HG02852 (cell line): ENCODE measurements around the gene TRIAP1.
A peak's percentile ranks its signal among the peaks of the same experiment; 100 is the strongest.
"Not testable (repeated sequence)": the region's sequence is repeated elsewhere in the genome, so short reads cannot be mapped to it uniquely, and the experiment has no call there.

Experiments used
- ATAC-seq: cut with Tn5 transposase; IDR thresholded peaks from one replicate; pipeline ENCODE4 v1.9.1; 2021; ENCODE audit warnings: mild to moderate bottlenecking, moderate library complexity; ENCODE audit not compliant: unreplicated experiment

TRIAP1 gene

GRCh38 chr12:120445911-120446843 is at the start of gene TRIAP1, which contains the start of gene GATC:
Gene TRIAP1, minus strand, starts transcription at chr12:120446384. Its CDS starts 12 bp downstream, at chr12:120446372.
Gene GATC, plus strand, starts transcription at chr12:120446444. Its CDS starts 37 bp downstream, at chr12:120446481.
- ATAC-seq: peak; percentile 87

GRCh38 chr12:120495186-120495730 is 49.1 kb upstream of the TRIAP1 start:
- peak; percentile 12 for ATAC-seq

GRCh38 chr12:120490833-120491512 is 44.8 kb upstream of the TRIAP1 start:
- no peak for ATAC-seq

- no peak for ATAC-seq
Measured at GRCh38 chr12:120490325-120490724, 44.1 kb upstream of the TRIAP1 start.

- no peak for ATAC-seq
Measured at GRCh38 chr12:120489018-120489417, 42.8 kb upstream of the TRIAP1 start.

GRCh38 chr12:120488057-120488640 is 42.0 kb upstream of the TRIAP1 start:
- no peak for ATAC-seq

GRCh38 chr12:120487552-120487951 is 41.4 kb upstream of the TRIAP1 start:
- not testable (repeated sequence) for ATAC-seq

- ATAC-seq: no peak
Measured at GRCh38 chr12:120485961-120486881, 40.0 kb upstream of the TRIAP1 start.

- ATAC-seq: no peak
Measured at GRCh38 chr12:120483621-120484020, 37.4 kb upstream of the TRIAP1 start.

- no peak for ATAC-seq
Measured at GRCh38 chr12:120481022-120481767, 35.0 kb upstream of the TRIAP1 start.

- ATAC-seq: no peak
Measured at GRCh38 chr12:120480211-120480610, 34.0 kb upstream of the TRIAP1 start.

GRCh38 chr12:120479458-120479857 is 33.3 kb upstream of the TRIAP1 start:
- ATAC-seq: no peak

GRCh38 chr12:120475643-120476042 is 29.5 kb upstream of the TRIAP1 start:
- ATAC-seq: no peak

GRCh38 chr12:120474616-120474960 is 28.4 kb upstream of the TRIAP1 start:
- no peak for ATAC-seq

- no peak for ATAC-seq
Measured at GRCh38 chr12:120473807-120474615, 27.8 kb upstream of the TRIAP1 start.

- no peak for ATAC-seq
Measured at GRCh38 chr12:120472521-120472920, 26.3 kb upstream of the TRIAP1 start.

GRCh38 chr12:120470150-120470784 is 24.1 kb upstream of the TRIAP1 start:
- ATAC-seq: peak; percentile 27

GRCh38 chr12:120469450-120470149 is 23.4 kb upstream of the TRIAP1 start, which contains the start of gene SRSF9:
Gene SRSF9, minus strand, starts transcription at chr12:120469748. Its CDS starts 139 bp downstream, at chr12:120469609.
- peak; percentile 88 for ATAC-seq
